Psoas muscle (tissue), 8 donors: Measurements from ENCODE around the gene IGFBP3. TPM values are rescaled to one million over a fixed set of nuclear protein-coding genes. Genes with fewer than 3 reads are reported as not detected.
A peak's percentile ranks its signal among the peaks of the same experiment; 100 is the strongest.

Experiments
- ATAC-seq, 4 donors: fragments of 200-7000 bp; cut with Tn5 transposase; one replicate each; pipeline ENCODE4 v1.9.1; 2020; ENCODE audit warnings: moderate library complexity in 3 of 4, mild to moderate bottlenecking in 2 of 4
- DNase-seq, 2 donors: peaks; one replicate each; pipeline ENCODE4 v3.0.0-alpha.2; 2020
- H3K27ac ChIP-seq: fragments of 200-600 bp; one replicate; pipeline ENCODE4 v1.8.0; 2022
- H3K27me3 ChIP-seq, 3 donors: fragments of 200-600 bp in 1 of 3; one replicate each; pipeline versions ENCODE4 v1.6.1 to v1.8.0; 2013 to 2022; ENCODE audit warnings: low read length in 2 of 3, mild to moderate bottlenecking in 2 of 3, moderate library complexity in 1 of 3; ENCODE audit not compliant: insufficient read depth in 3 of 3
- H3K36me3 ChIP-seq, 2 donors: fragments of 200-600 bp in 1 of 2; one replicate each; pipeline versions ENCODE4 v1.6.1 to v1.8.0; 2013 to 2022; ENCODE audit warnings: low read depth in 1 of 2, mild to moderate bottlenecking in 1 of 2, moderate library complexity in 1 of 2; ENCODE audit not compliant: insufficient read depth in 1 of 2
- H3K4me1 ChIP-seq: fragments of 200-600 bp; one replicate; pipeline ENCODE4 v1.8.0; 2022
- H3K4me3 ChIP-seq: fragments of 200-600 bp; one replicate; pipeline ENCODE4 v1.8.0; 2022; ENCODE audit warnings: mild to moderate bottlenecking
- H3K9me3 ChIP-seq: fragments of 200-600 bp; one replicate; pipeline ENCODE4 v1.8.0; 2022
- WGBS, 3 donors: extraction: QIAGEN DNeasy Blood & Tissue Kit; methylation state at CpG; one replicate each; pipeline versions ENCODE4 v1.1.6 to v1.1.7; 2013; 5-methylcytosine and 5-hydroxymethylcytosine counted together
- intact Hi-C, 2 donors: fragments of 100-400 bp; cut with DNase I; formaldehyde crosslinking; loops; one replicate each; pipeline versions ENCODE4 v1.11.0 to v1.14.2; 2022
- polyA plus RNA-seq, 3 donors: library from polyadenylated mRNA; stranded (reverse); fragments of 200-250 nt; gene quantifications; one replicate each; pipeline ENCODE4 v1.2.3, GENCODE V29; 2013
- total RNA-seq, 4 donors: library from RNA; stranded (reverse); fragmentation: NEBNext Ultra II Directional in 2 of 4; extraction: Animal tissue kit (Norgen Biotek cat#: 25700) in 2 of 4; gene quantifications; one replicate each; pipeline versions ENCODE4 v1.2.1 to v1.2.4, GENCODE V29; 2021 to 2023
- TF ChIP-seq, protein P1 (sequence below): fragments of 200-600 bp; IDR thresholded peaks from one replicate; pipeline ENCODE4 v1.8.0; 2022; ENCODE audit warnings: antibody characterized with exemption
- donor health status: healthy with polysubstance abuse.
- donor health status: DM: no; HTN: no; CAD: no; lungs with moderate emphysema.
- donor health status: Bipolar disorder and iron deficiency.
- donor health status: healthy.
- donor health status: DM: yes; HTN: yes; CAD: no.
- donor health status: DM: no; HTN: no; CAD: no.
- donor health status: DM: no; HTN: no; CAD: no.
- donor health status: DM: yes; HTN: yes; CAD: no.

IGFBP3 gene
- total and polyA plus RNA-seq, 7 donors = 13.9 to 114 (median 38.0) TPM

DNA sequence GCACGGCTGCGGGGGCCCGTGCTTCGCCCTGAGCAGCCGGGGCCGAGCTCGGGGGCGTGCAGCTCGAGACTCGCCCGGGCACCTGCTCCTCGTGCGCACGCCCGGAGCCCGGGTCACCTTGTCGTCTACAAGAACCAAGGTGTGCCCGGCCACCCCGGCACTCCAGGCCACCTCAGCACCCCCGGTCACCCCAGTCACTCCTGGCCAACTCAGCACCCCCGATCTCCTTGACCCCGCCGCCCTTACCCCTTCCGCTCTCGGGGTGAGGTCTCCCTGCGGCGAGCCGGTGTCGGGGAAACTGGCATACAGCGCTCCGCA is 268 bp upstream of the IGFBP3 start:
- H3K4me3 ChIP-seq = peak overlapping the region; percentile 65
- H3K27me3 ChIP-seq = peaks cover 0 to 61% (median 16%) of the 10 kb centered on the region in 3 donors
- H3K4me1 ChIP-seq = peaks cover 16% of the 10 kb centered on the region
- intact Hi-C loops = loop anchor here in 1 of 2 donors (2.0 kb wide), 1 partner anchor 1167 kb away; no protein-coding TSS in a partner anchor
- 3 to 9% (median 8%) methylated on average over 17 to 31 of the region's 31 CpGs for WGBS, 3 donors
- H3K9me3 ChIP-seq = no peaks in the 10 kb centered on the region
- DNase-seq (no peak), ATAC-seq (no peak)
- H3K27ac ChIP-seq = no peak overlapping the region
- no peaks in the 10 kb centered on the region for H3K36me3 ChIP-seq
- TF ChIP-seq, protein P1, sequence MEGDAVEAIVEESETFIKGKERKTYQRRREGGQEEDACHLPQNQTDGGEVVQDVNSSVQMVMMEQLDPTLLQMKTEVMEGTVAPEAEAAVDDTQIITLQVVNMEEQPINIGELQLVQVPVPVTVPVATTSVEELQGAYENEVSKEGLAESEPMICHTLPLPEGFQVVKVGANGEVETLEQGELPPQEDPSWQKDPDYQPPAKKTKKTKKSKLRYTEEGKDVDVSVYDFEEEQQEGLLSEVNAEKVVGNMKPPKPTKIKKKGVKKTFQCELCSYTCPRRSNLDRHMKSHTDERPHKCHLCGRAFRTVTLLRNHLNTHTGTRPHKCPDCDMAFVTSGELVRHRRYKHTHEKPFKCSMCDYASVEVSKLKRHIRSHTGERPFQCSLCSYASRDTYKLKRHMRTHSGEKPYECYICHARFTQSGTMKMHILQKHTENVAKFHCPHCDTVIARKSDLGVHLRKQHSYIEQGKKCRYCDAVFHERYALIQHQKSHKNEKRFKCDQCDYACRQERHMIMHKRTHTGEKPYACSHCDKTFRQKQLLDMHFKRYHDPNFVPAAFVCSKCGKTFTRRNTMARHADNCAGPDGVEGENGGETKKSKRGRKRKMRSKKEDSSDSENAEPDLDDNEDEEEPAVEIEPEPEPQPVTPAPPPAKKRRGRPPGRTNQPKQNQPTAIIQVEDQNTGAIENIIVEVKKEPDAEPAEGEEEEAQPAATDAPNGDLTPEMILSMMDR = no peak

DNA sequence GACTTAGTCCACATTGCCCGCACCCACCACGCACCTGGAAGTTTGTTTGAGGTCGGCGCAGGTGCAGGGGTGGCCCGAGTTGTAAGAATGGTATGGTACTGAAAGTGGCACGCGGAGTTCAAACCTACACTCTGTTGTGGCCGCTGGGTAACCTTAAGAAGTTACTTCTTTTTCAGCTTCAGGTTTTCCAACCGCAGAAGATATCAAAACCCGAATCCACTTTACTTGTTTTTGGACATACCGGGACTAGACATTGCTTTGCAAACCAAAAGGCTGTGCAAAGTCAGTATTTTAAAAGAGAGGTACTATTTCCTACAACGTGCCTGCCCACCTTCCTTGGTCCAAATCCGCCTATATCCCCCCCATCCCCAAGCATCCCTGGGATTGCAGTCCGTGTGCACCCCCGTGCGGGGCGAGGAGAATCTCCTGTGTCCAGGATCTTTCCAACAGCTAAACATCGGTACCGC is 1.0 kb downstream of the IGFBP3 start:
- peaks cover 16% of the 10 kb centered on the region for H3K4me1 ChIP-seq
- ATAC-seq = no peak
- WGBS, 3 donors = 4 to 6% (median 4%) methylated on average over 19 of the region's 19 CpGs
- TF ChIP-seq, protein P1 = no peak
- no peak overlapping the region for H3K27ac ChIP-seq
- H3K9me3 ChIP-seq = no peaks in the 10 kb centered on the region
- peak overlapping the region; percentile 65 for H3K4me3 ChIP-seq
- intact Hi-C loops = loop anchor here (2.0 to 10.0 kb wide), 3 partner anchors 433 to 1169 kb away; no protein-coding TSS in a partner anchor
- H3K36me3 ChIP-seq = no peaks in the 10 kb centered on the region
- peaks cover 0 to 61% (median 16%) of the 10 kb centered on the region in 3 donors for H3K27me3 ChIP-seq
- DNase-seq = no peak

DNA sequence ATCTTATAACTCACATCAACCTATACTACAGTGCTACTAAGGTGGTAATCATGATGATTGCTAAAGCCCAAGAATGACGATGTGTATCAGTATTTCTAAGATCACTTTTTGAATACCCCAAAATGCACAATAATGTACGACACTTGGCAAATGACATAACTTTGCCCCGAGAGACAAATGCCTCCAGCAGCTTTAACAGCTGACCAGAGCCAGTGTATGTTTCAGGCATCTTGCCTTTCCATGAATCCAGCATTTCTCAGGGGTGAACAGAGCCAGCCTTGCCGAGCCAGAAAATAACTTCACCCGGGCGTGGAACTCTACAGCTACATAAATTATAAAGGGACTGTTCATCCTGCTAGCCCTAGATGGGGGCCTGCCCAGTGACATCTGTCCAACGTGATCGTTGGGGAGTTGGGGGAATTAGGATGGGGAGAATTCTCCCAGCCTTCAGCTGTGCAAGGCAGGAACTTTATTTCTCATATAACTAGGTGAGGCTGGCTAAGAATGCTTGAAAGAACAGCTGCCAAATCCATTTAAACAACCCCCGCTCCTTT is 1.8 kb downstream of the IGFBP3 start:
- H3K4me1 ChIP-seq = peaks cover 16% of the 10 kb centered on the region
- intact Hi-C loops = loop anchor here (2.0 to 10.0 kb wide), 2 partner anchors 433 to 435 kb away; no protein-coding TSS in a partner anchor
- H3K9me3 ChIP-seq = no peaks in the 10 kb centered on the region
- TF ChIP-seq, protein P1 = no peak
- H3K4me3 ChIP-seq = peak overlapping the region; percentile 65
- DNase-seq (no peak), ATAC-seq (no peak)
- H3K27ac ChIP-seq = no peak overlapping the region
- no peaks in the 10 kb centered on the region for H3K36me3 ChIP-seq
- peaks cover 0 to 59% (median 16%) of the 10 kb centered on the region in 3 donors for H3K27me3 ChIP-seq
- 10 to 17% (median 11%) methylated on average over 9 of the region's 9 CpGs for WGBS, 3 donors

DNA sequence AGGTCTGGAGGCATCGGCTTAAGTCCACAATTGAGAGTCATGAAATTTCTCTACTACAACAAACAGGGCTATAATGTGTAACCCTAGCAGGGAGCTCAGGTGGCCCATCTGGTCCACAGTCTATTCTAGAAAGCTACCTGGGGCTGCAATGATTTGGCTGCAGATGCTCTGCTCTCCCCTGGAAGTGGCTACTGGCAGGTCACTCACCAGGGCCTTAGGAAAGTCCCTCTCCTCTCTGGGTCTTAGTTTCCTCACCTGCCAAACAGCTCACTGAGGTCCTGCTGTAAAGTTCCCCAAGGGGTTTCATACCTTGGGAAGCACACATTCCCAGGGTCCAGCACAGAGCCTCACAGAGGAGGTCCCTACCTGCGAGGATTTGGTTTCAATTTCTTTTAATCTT is 2.5 kb downstream of the IGFBP3 start:
- Histone ChIP-seq H3K27me3 (peaks cover 0 to 54% (median 16%) of the 10 kb centered on the region in 3 donors), H3K4me3 (no peak overlapping the region), H3K4me1 (peaks cover 16% of the 10 kb centered on the region), H3K27ac (no peak overlapping the region), H3K36me3 (no peaks in the 10 kb centered on the region), H3K9me3 (no peaks in the 10 kb centered on the region)
- DNase-seq = no peak
- TF ChIP-seq, protein P1 = no peak
- ATAC-seq = no peak
- WGBS, 3 donors = 85 to 91% (median 90%) methylated on average over 2 of the region's 2 CpGs
- intact Hi-C loops = loop anchor here (2.0 to 10.0 kb wide), 2 partner anchors 434 to 436 kb away; no protein-coding TSS in a partner anchor
